GM10266 (cell line): ENCODE measurements around the gene CDK5RAP2.

Source experiments
- DNase-seq: peaks from one replicate; pipeline ENCODE4 v3.0.0; 2012; ENCODE audit errors: extremely low spot score
- TF ChIP-seq, protein P1 (sequence below): IDR thresholded peaks from 2 replicates; pipeline ENCODE4 v1.5.1; 2012; ENCODE audit warnings: mild to moderate bottlenecking, low read depth; ENCODE audit not compliant: control insufficient read depth, insufficient read depth; ENCODE audit errors: missing control alignments

CDK5RAP2 gene

DNA sequence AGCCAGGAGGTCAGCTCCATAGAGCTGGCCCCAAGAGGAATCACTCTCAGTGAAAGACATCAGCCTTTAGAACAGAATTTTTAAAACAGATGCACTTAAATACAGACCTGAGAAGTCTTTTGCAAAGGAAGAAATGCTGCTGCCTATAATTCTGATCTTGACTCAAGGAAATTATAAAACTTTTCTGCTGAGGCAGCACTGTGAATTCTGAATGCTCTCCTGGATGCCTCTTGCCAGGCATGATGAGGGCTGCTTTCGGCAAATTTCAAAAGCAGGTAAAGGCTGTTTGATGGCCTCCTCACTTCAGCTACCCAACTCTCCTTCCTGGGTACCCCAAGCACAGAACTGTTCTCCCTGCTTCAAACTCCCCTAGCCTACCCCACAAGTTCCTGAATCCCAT is 174.8 kb downstream of the CDK5RAP2 start:
- DNase-seq = no peak
- TF ChIP-seq, protein P1, sequence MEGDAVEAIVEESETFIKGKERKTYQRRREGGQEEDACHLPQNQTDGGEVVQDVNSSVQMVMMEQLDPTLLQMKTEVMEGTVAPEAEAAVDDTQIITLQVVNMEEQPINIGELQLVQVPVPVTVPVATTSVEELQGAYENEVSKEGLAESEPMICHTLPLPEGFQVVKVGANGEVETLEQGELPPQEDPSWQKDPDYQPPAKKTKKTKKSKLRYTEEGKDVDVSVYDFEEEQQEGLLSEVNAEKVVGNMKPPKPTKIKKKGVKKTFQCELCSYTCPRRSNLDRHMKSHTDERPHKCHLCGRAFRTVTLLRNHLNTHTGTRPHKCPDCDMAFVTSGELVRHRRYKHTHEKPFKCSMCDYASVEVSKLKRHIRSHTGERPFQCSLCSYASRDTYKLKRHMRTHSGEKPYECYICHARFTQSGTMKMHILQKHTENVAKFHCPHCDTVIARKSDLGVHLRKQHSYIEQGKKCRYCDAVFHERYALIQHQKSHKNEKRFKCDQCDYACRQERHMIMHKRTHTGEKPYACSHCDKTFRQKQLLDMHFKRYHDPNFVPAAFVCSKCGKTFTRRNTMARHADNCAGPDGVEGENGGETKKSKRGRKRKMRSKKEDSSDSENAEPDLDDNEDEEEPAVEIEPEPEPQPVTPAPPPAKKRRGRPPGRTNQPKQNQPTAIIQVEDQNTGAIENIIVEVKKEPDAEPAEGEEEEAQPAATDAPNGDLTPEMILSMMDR = no peak

DNA sequence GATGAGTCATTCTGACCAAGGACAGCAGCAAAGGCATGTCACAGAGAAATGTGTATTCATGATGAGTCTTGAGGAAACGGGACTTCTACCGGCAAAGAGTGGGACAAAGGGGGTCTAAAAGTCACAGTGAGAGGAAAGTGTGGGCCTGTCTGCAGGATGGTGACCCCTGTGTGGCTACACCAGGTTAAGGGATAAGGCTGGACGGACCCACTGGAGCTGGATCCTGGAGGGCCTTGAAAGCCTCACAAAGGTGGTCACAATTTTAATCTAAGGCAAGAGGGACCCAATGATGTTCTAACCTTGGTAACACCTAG is 176.5 kb downstream of the CDK5RAP2 start:
- no peak for DNase-seq
- TF ChIP-seq, protein P1 = no peak

DNA sequence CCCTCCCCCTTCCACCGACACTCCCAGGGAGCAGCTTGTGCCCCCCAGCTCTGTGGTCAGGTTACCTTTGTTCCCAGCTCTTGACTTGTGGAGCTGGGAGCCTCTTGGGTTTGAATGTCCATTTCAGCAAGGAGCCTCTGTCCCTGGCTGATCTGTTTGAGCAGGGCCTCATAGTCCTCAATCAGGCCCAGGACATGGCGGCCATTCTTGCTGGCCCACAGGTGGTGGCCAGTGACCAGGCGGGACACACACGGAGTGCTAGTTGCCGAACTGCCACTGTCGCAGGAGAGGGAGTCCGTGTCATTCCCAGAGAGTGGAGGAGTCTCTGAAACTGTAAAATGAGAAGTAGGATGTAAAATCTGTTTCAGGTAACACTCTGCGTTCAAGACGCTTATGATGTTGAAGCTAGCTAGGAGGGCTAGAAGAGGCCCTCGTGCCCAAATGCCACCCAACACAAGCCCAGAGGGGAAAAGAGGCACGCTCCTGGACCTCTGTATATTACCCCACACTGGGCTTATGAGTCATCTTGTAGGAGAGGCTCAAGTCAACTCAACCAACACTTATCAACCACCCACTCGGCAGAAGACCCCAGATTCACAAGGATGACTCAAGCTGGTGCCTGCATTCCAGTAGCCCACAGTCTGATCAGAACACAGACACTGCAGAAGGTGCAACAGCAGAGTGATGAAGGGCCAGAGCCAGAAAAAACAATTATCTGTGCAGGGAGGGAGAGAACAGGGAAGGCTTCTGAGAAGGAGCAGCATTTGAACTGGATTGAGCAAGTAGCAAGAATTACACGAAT is 177.0 kb downstream of the CDK5RAP2 start:
- DNase-seq = no peak
- TF ChIP-seq, protein P1 = no peak

DNA sequence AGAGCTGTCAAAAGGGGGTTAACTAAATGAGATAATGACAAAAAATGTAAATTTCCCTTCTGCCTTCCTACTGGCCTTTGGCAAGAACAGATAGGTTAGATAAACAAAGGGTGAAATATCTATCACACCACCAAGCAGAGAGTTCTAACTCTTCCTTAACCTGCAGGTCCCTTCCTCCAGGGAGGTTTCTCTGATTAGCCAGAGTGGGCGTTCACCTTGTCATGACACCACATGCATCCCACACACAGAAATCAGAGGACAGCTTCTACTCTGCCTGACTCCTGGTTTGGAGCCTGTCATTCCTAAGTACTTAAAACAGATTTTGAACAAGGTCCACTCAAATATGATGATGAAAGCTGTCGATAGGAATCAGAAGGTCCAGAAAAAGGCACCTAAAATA is 180.0 kb downstream of the CDK5RAP2 start:
- no peak for DNase-seq
- TF ChIP-seq, protein P1 = no peak

DNA sequence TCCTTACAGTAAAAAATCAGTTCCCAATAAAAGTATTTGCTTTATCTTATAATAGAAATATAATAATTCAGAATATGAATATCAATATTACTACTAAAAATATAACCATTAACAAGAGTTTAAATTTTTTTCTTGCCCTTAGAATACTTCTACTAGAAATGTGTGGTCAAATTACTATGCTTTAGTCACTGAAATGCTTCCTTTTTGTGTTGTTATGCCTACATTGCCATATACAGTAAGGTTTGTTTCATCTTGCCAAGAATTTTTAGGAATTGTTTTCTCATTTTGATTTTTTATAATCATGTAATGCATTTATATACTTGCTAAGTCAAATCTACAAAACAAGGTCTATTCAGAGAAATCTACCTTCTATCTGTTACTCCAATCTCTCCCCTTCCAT is 181.7 kb downstream of the CDK5RAP2 start:
- DNase-seq = no peak
- TF ChIP-seq, protein P1 = no peak

DNA sequence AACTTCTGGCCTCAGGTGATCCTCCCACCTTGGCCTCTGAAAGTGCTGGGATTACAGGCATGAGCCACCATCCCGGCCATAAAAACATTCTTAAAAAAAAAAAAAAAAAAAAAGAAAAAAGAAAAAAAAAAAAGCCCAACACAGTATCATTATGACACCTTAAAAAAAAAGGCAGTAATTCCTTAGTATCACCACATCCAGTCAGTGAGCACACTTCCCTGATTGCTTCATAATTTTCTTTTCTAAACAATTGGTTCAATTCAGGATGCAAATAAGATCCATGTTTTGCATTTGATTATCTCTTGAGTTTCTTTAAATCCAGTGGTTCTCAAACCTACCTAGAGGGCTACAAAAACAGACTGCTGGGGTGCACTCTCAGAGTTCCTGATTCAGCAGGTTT is 182.5 kb downstream of the CDK5RAP2 start:
- TF ChIP-seq, protein P1 = no peak
- no peak for DNase-seq

DNA sequence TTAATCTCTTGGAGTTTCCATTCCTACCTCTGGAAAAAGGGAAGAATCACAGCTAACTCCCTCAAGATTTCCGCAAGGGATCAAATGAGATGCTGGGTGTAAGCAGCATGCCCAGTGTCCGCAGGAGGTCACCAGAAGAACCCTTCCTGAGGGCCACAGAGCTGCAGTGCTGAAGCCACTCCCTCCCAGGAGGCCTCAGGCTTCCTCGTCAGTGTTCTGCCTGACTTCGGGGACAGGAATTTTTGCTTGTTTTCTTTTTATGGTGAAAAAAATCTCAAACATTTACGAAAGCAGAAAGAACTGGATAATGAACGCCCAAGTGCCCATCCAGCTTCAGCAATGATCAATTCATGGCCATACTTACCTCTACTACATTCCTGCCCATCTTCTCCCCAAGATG is 183.0 kb downstream of the CDK5RAP2 start:
- DNase-seq = no peak
- TF ChIP-seq, protein P1 = no peak
